A673 (cell line): ENCODE measurements around the gene SNAPC2. TPM values are rescaled to one million over a fixed set of nuclear protein-coding genes. Genes with fewer than 3 reads are reported as not detected.

Source experiments
- BruUV-seq: library from RNA; stranded (reverse); fragments of 400-500 nt; replicated peaks from 2 replicates; lab custom pipeline; 2021; lab: Mats Ljungman, UMichigan
- CTCF ChIA-PET: fragments of 300-600 bp; sonication (Branson Sonifier 250); formaldehyde crosslinking; loops from one replicate; lab custom pipeline; 2022; ENCODE audit warnings: antibody characterized with exemption; lab: Charles Lee
- POLR2A ChIA-PET: fragments of 300-600 bp; sonication (Branson Sonifier 250); formaldehyde crosslinking; loops from one replicate; lab custom pipeline; 2022; ENCODE audit warnings: antibody characterized with exemption; ENCODE audit not compliant: low non-redundant PET; lab: Charles Lee
- DNase-seq: peaks from one replicate; pipeline ENCODE4 v3.0.0-alpha.2; 2015; ENCODE audit warnings: low spot score
- H3K27ac ChIP-seq: fragments of 200-600 bp; sonication (generic); 2 replicates; pipeline ENCODE4 v1.5.1; 2016; ENCODE audit warnings: mixed run types, low read depth, mild to moderate bottlenecking, mixed read lengths, antibody characterized with exemption, low read length; ENCODE audit not compliant: poor library complexity, severe bottlenecking
- H3K27me3 ChIP-seq: fragments of 200-600 bp; sonication (generic); replicated peaks from 2 replicates; pipeline ENCODE4 v1.6.1; 2017; ENCODE audit warnings: mixed run types, low read depth, mild to moderate bottlenecking, mixed read lengths, antibody characterized with exemption, low read length; ENCODE audit not compliant: insufficient read depth, poor library complexity
- H3K36me3 ChIP-seq: fragments of 200-600 bp; sonication (generic); 2 replicates; pipeline ENCODE4 v1.6.1; 2016; ENCODE audit warnings: mixed run types, mild to moderate bottlenecking, mixed read lengths, antibody characterized with exemption, low read length; ENCODE audit not compliant: insufficient read depth, poor library complexity, severe bottlenecking
- H3K4me1 ChIP-seq: fragments of 200-600 bp; sonication (generic); 2 replicates; pipeline ENCODE4 v1.6.1; 2017; ENCODE audit warnings: mixed run types, mild to moderate bottlenecking, mixed read lengths, antibody characterized with exemption, low read length; ENCODE audit not compliant: insufficient read depth, poor library complexity, severe bottlenecking
- H3K4me3 ChIP-seq: fragments of 200-600 bp; sonication (generic); 2 replicates; pipeline ENCODE4 v1.5.1; 2016; ENCODE audit warnings: low read depth, mixed run types, mild to moderate bottlenecking, mixed read lengths, low read length; ENCODE audit not compliant: poor library complexity, severe bottlenecking
- H3K9me3 ChIP-seq: fragments of 200-600 bp; sonication (generic); 2 replicates; pipeline ENCODE4 v1.6.1; 2016; ENCODE audit warnings: mixed run types, low read depth, mild to moderate bottlenecking, mixed read lengths, antibody characterized with exemption, low read length; ENCODE audit not compliant: poor library complexity, severe bottlenecking
- EZH2 ChIP-seq: fragments of 200-600 bp; sonication (generic); IDR thresholded peaks from 2 replicates; pipeline ENCODE4 v1.6.1; 2017; ENCODE audit warnings: borderline replicate concordance, low read depth, mild to moderate bottlenecking, mixed read lengths, antibody characterized with exemption, low read length; ENCODE audit not compliant: poor library complexity, severe bottlenecking
- intact Hi-C: fragments of 100-400 bp; cut with micrococcal nuclease; formaldehyde crosslinking; loops from one replicate; pipeline ENCODE4 v1.10.0; 2022; ENCODE audit not compliant: unreplicated experiment
- total RNA-seq: library from RNA; stranded (reverse); gene quantifications from 2 replicates; pipeline ENCODE4 v1.2.3, GENCODE V29; 2021
- TF ChIP-seq, protein P1 (sequence below): fragments of 300-800, 200-600 bp; sonication (generic); conservative IDR thresholded peaks from 2 replicates; pipeline ENCODE4 v1.5.1; 2017; ENCODE audit warnings: low read depth, mild to moderate bottlenecking, antibody characterized with exemption, low read length, moderate library complexity, mixed read lengths

The SNAPC2 gene
- total RNA-seq, 1 experiment from 2014 or later, result 30.2 TPM

GRCh38 chr19:7947939-7948338 is 27.8 kb downstream of the SNAPC2 start:
- ChIA-PET CTCF (no interaction called here), POLR2A (no interaction called here)
- no peak for DNase-seq
- no peaks in the 10 kb centered on the region for H3K4me1 ChIP-seq
- no peaks in the 10 kb centered on the region for H3K27me3 ChIP-seq
- no peak overlapping the region for H3K4me3 ChIP-seq
- no peak overlapping the region for H3K27ac ChIP-seq
- intact Hi-C loops, result no loop called here
- no peaks in the 10 kb centered on the region for H3K36me3 ChIP-seq
- BruUV-seq, result no TSS peak
- no peak for TF ChIP-seq EZH2
- TF ChIP-seq, protein P1, sequence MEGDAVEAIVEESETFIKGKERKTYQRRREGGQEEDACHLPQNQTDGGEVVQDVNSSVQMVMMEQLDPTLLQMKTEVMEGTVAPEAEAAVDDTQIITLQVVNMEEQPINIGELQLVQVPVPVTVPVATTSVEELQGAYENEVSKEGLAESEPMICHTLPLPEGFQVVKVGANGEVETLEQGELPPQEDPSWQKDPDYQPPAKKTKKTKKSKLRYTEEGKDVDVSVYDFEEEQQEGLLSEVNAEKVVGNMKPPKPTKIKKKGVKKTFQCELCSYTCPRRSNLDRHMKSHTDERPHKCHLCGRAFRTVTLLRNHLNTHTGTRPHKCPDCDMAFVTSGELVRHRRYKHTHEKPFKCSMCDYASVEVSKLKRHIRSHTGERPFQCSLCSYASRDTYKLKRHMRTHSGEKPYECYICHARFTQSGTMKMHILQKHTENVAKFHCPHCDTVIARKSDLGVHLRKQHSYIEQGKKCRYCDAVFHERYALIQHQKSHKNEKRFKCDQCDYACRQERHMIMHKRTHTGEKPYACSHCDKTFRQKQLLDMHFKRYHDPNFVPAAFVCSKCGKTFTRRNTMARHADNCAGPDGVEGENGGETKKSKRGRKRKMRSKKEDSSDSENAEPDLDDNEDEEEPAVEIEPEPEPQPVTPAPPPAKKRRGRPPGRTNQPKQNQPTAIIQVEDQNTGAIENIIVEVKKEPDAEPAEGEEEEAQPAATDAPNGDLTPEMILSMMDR, result no peak
- H3K9me3 ChIP-seq, result no peaks in the 10 kb centered on the region

DNA sequence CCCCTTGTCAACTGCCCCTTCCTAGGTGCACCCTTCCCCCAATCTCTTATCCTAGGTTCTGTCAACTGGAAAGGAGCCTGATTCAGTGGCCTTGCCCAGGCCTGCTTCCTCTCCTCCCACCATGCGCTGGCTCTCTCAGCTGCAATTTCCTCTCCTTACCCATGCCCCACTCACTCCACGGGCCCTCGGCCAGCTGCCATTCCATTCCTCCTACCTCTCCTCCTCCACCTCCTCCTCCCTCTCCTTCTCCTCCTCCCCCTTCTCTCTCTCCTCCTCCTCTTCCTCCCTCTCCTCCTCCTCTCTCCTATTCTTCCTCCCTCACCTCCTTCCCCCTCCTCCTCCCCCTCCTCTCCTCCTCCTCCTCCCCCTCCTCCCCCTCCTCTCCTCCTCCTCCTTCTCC is 32.9 kb downstream of the SNAPC2 start:
- POLR2A ChIA-PET, result no interaction called here
- intact Hi-C loops, result no loop called here

DNA sequence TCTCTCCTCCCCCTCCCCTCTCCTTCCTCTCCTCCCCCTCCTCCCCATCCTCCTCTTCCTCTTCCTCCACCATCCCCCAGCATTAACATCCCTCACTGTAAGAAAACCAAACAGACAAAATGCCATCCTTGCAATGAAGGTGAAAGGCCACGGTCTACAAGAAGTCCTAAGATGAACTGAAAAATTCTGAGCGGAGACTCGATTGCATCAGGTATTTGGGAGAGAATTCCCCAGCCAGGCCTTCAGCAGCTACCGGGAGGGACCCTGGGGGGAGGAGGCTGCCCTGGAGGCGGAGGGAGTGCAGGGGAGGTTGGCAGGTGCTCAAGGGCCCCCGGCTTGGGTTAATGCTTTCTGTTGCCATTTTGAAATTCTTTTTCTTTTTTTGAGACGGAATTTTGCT is 33.4 kb downstream of the SNAPC2 start:
- CTCF ChIA-PET, result no interaction called here
- no peaks in the 10 kb centered on the region for H3K36me3 ChIP-seq
- no TSS peak for BruUV-seq
- no peak for TF ChIP-seq EZH2
- TF ChIP-seq, protein P1, result no peak
- H3K4me1 ChIP-seq, result no peaks in the 10 kb centered on the region
- H3K27me3 ChIP-seq, result no peaks in the 10 kb centered on the region
- H3K4me3 ChIP-seq, result no peak overlapping the region
- no peaks in the 10 kb centered on the region for H3K9me3 ChIP-seq
- no peak overlapping the region for H3K27ac ChIP-seq
- POLR2A ChIA-PET, result interaction anchor here (0.6 kb wide), 1 partner anchor 25 kb away, joined by 3 read pairs; no protein-coding TSS in a partner anchor
- DNase-seq, result no peak
- intact Hi-C loops, result no loop called here

More for the DNA sequence above, 32.9 kb downstream of the SNAPC2 start:
- Histone ChIP-seq H3K9me3 (no peaks in the 10 kb centered on the region), H3K27ac (no peak overlapping the region), H3K27me3 (no peaks in the 10 kb centered on the region), H3K36me3 (no peaks in the 10 kb centered on the region), H3K4me3 (no peak overlapping the region), H3K4me1 (no peaks in the 10 kb centered on the region)
- CTCF ChIA-PET, result interaction anchor here (0.7 to 1.1 kb wide), 2 partner anchors 9 to 513 kb away, joined by 4 to 5 read pairs; no protein-coding TSS in a partner anchor
- no peak for TF ChIP-seq EZH2
- TF ChIP-seq, protein P1, result no peak
- no peak for DNase-seq
- no TSS peak for BruUV-seq
